Colonic mucosa (tissue), 4 donors: ENCODE data around the gene MRPL20. TPM values are rescaled to one million over a fixed set of nuclear protein-coding genes. Genes with fewer than 3 reads are reported as not detected.
A peak's percentile ranks its signal among the peaks of the same experiment; 100 is the strongest.

Experiments
- DNase-seq: peaks from one replicate; pipeline ENCODE4 v3.0.0-alpha.2; 2020
- H3K27ac ChIP-seq: fragments of 200-600 bp; one replicate; pipeline ENCODE4 v1.8.0; 2021
- H3K27me3 ChIP-seq: fragments of 200-600 bp; one replicate; pipeline ENCODE4 v1.8.0; 2021
- H3K36me3 ChIP-seq: fragments of 200-600 bp; one replicate; pipeline ENCODE4 v1.8.0; 2021
- H3K4me1 ChIP-seq: fragments of 200-600 bp; one replicate; pipeline ENCODE4 v1.8.0; 2021; ENCODE audit warnings: mild to moderate bottlenecking
- H3K4me3 ChIP-seq: fragments of 200-600 bp; one replicate; pipeline ENCODE4 v1.8.0; 2021
- H3K9ac ChIP-seq, 2 donors: one replicate each; pipeline ENCODE4 v1.7.0; 2013; ENCODE audit warnings: control low read depth in 2 of 2, low read depth in 2 of 2, low read length in 2 of 2
- H3K9me3 ChIP-seq: fragments of 200-600 bp; one replicate; pipeline ENCODE4 v1.8.0; 2021
- CTCF ChIP-seq: fragments of 200-600 bp; IDR thresholded peaks from one replicate; pipeline ENCODE4 v1.8.0; 2022; ENCODE audit warnings: antibody characterized with exemption, mild to moderate bottlenecking
- intact Hi-C: fragments of 100-400 bp; cut with DNase I; formaldehyde crosslinking; loops from one replicate; pipeline ENCODE4 v1.14.1; 2022
- total RNA-seq, 2 donors: library from RNA; stranded (reverse); fragmentation: NEBNext Ultra II Directional in 1 of 2; extraction: Animal tissue kit (Norgen Biotek cat#: 25700) in 1 of 2; gene quantifications; one replicate each; pipeline ENCODE4 v1.2.1, GENCODE V29; 2021
- donor health status: healthy.
- donor health status: DM: no; HTN: no; CAD: no.
- donor health status: DM: no; HTN: no; CAD: no.

The MRPL20 gene
- total RNA-seq, 2 donors from 2014 or later = 88.1 to 143 TPM

DNA sequence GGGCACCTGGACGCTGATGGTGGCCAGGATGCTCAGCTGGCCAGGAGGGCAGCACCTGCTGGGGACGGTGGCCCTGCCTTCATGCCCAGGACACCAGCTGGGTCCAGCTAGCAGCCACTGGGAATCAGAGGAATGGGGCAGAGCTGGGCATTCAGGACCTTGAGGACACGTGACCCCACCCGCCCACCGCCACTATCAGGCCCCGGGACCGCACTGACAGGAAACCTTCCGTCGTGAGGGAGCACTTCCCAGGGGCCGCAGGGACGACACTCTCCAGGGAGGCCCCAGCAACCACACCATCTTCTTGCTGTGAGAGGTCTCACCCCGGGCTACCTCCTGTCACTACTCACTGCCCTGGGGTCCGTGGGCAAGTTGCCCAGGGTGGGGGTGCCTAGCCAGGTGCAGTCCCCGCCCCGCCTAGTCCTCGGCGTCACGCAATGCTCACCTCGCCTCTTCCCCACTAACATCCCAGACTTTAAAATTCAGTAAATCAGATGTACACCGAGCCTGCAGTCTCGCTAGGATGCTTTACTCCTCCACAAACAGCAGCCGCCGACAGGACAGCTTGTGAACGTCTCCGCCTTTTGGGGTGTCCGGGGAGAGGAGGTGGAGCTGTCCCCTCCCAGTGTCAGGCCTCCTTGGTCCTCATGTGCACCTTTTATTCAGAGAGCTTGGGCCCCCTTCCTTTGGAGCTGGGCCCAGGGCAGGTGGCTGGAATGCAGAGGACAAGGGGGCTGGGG is 33.3 kb upstream of the MRPL20 start:
- peaks cover 16% of the 10 kb centered on the region for H3K4me1 ChIP-seq
- peak overlapping the region; percentile 19 to 26 for H3K9ac ChIP-seq
- intact Hi-C loops = no loop called here
- DNase-seq = no peak
- no peak for TF ChIP-seq CTCF
- H3K4me3 ChIP-seq = no peak overlapping the region
- no peaks in the 10 kb centered on the region for H3K9me3 ChIP-seq
- no peak overlapping the region for H3K27ac ChIP-seq
- H3K36me3 ChIP-seq = no peaks in the 10 kb centered on the region
- H3K27me3 ChIP-seq = peaks cover 4% of the 10 kb centered on the region

DNA sequence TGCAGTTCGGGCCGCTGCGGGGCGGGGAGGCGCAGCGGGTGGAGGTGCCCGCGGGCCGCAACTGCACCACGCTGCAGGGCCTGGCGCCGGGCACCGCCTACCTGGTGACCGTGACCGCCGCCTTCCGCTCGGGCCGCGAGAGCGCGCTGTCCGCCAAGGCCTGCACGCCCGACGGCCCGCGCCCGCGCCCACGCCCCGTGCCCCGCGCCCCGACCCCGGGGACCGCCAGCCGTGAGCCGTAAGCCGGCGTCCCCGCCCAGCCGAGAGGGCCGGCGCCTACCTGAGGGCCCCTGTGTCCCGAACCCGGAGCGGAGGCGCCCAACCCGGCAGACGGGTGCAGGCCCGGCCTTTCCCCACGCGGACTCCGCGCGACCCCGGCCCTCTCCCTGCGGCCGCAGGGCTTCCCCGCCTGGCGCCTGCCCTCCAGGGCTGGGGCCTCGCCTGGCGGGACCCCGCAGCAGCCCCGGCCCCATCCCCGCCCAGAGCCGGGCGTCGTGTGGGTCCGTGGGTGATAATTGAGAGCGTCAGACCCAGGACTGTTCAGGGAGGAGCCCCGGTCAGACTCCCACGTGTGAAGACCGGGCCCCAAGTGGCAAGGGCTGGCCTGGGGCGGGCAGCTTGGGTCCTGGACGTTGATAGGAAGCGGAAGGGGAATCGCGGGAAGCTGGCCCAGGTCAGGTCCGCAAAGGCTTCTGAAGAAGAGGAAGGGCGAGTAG is 32.6 kb upstream of the MRPL20 start:
- Histone ChIP-seq H3K27me3 (peaks cover 4% of the 10 kb centered on the region), H3K36me3 (no peaks in the 10 kb centered on the region), H3K9ac (no peak overlapping the region), H3K27ac (no peak overlapping the region), H3K9me3 (no peaks in the 10 kb centered on the region), H3K4me1 (peaks cover 18% of the 10 kb centered on the region), H3K4me3 (no peak overlapping the region)
- intact Hi-C loops = no loop called here
- no peak for TF ChIP-seq CTCF
- no peak for DNase-seq

DNA sequence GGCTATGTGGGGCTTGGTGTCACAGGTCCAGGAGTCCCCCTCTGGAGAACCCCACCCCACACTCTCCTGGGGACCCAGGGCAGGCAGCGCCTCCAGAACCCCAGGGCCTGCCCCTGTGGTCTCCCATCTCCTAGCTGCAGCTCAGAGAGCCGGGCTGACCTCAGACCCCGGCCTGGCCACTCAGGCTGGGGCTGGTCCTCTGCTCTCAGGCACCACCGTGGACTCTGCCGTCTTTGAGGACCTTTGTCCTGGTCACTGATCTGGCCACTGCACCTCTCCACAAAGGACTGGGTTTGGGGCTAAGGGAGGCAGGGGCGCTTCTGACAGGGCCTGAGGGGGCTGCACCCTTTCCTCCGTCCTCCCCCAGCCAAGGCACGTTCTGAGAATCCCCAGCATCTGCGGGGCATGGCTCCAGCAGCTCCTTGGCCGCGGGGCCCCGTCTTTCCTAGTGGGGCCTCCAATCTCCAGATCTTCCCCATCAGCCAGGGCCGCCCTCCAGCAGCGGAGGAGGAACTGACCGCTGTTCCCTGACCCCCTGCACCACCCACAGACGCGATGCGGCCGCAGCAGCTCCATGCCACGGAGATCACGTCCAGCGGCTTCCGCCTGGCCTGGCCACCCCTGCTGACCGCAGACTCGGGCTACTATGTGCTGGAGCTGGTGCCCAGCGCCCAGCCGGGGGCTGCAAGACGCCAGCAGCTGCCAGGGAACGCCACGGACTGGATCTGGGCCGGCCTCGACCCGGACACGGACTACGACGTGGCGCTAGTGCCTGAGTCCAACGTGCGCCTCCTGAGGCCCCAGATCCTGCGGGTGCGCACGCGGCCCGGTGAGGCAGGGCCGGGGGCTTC is 31.7 kb upstream of the MRPL20 start:
- peak overlapping the region; percentile 25 for H3K27ac ChIP-seq
- intact Hi-C loops = no loop called here
- no peak for DNase-seq

GRCh38 chr1:1437904-1438376 is 30.8 kb upstream of the MRPL20 start:
- TF ChIP-seq CTCF = no peak
- intact Hi-C loops = no loop called here
- H3K9me3 ChIP-seq = no peaks in the 10 kb centered on the region
- peak; percentile 78 for DNase-seq
- peaks cover 34% of the 10 kb centered on the region for H3K4me1 ChIP-seq
- H3K27ac ChIP-seq = peak overlapping the region; percentile 25
- peak overlapping the region in 1 of 2 donors; percentile 55 for H3K9ac ChIP-seq
- no peaks in the 10 kb centered on the region for H3K36me3 ChIP-seq
- H3K27me3 ChIP-seq = peaks cover 4% of the 10 kb centered on the region
- H3K4me3 ChIP-seq = no peak overlapping the region

More for the DNA sequence above, 31.7 kb upstream of the MRPL20 start:
- Histone ChIP-seq H3K9ac (peak overlapping the region in 1 of 2 donors; percentile 55), H3K36me3 (no peaks in the 10 kb centered on the region), H3K4me1 (peaks cover 28% of the 10 kb centered on the region), H3K9me3 (no peaks in the 10 kb centered on the region), H3K27me3 (peaks cover 4% of the 10 kb centered on the region), H3K4me3 (no peak overlapping the region)
- no peak for TF ChIP-seq CTCF
